ENCODE results near the gene ENAM. TPM values are rescaled to one million over a fixed set of nuclear protein-coding genes. Genes with fewer than 3 reads are reported as not detected.

ENAM gene
- total RNA-seq, 1 experiment from 2014 or later, result not detected

DNA sequence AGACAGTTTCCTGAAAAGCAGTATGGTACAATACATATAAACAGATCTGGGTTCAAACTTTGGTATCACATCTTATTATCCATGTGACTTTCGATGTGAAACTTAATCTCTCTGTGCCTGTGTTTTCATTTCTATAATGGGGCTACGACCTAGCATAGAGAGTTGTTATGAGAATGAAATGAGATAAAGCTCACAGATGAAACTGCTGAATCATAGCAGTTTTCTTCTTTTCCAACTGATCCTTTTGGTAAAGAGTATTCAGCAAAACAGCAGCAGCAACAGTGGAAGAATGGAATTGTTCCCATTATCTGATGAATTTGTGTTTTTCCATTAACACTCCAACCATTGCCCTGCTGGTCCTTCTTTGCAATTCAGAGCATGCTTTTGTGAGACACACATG lies 20.2 kb upstream of the ENAM start:
- Histone ChIP-seq H3K79me2 (ENCODE audit: insufficient read depth, low read length) (no peaks in the 10 kb centered on the region), H3K9me2 (ENCODE audit: insufficient read depth) (no peaks in the 10 kb centered on the region), H3K9ac (ENCODE audit: low read length) (no peak overlapping the region), H3K27ac (ENCODE audit: low read depth, low read length) (no peak overlapping the region), H4K20me1 (ENCODE audit: insufficient read depth) (no peaks in the 10 kb centered on the region), H3K4me2 (ENCODE audit: low read length) (no peak overlapping the region), H3K9me3 (ENCODE audit: control insufficient read depth in 1 of 2, insufficient read depth in 1 of 2, low read depth in 1 of 2, low read length in 2 of 2) (no peaks in the 10 kb centered on the region), H3K4me1 (ENCODE audit: control insufficient read depth in 1 of 2, insufficient read depth in 2 of 2, low read length in 2 of 2) (no peaks in the 10 kb centered on the region), H3K27me3 (ENCODE audit: insufficient read depth, low read length) (no peaks in the 10 kb centered on the region), H2AFZ (ENCODE audit: low read depth, low read length, poor library complexity, severe bottlenecking) (no peak overlapping the region), H3K36me3 (ENCODE audit: control insufficient read depth in 1 of 2, insufficient read depth in 2 of 2, low read length in 2 of 2) (no peaks in the 10 kb centered on the region), H3K4me3 (replicated peaks in 1 of 2; ENCODE audit: low read depth in 1 of 2, low read length in 2 of 2) (no peak overlapping the region)
- no TSS peak for BruUV-seq (replicated peaks)
- ATAC-seq, result no peak
- TF ChIP-seq POLR2A (IDR thresholded peaks at IDR 0.05; ENCODE audit: borderline replicate concordance, extremely low read depth, insufficient read depth, insufficient read length), result no peak
- TF ChIP-seq SRF (IDR thresholded peaks at IDR 0.05; ENCODE audit: low read depth), result no peak
- TF ChIP-seq, protein P1, sequence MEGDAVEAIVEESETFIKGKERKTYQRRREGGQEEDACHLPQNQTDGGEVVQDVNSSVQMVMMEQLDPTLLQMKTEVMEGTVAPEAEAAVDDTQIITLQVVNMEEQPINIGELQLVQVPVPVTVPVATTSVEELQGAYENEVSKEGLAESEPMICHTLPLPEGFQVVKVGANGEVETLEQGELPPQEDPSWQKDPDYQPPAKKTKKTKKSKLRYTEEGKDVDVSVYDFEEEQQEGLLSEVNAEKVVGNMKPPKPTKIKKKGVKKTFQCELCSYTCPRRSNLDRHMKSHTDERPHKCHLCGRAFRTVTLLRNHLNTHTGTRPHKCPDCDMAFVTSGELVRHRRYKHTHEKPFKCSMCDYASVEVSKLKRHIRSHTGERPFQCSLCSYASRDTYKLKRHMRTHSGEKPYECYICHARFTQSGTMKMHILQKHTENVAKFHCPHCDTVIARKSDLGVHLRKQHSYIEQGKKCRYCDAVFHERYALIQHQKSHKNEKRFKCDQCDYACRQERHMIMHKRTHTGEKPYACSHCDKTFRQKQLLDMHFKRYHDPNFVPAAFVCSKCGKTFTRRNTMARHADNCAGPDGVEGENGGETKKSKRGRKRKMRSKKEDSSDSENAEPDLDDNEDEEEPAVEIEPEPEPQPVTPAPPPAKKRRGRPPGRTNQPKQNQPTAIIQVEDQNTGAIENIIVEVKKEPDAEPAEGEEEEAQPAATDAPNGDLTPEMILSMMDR (IDR thresholded peaks at IDR 0.05 in 2 of 3, conservative IDR thresholded peaks at IDR 0.05 in 1 of 3; ENCODE audit: borderline replicate concordance in 1 of 3, insufficient read depth in 1 of 3, low read depth in 2 of 3, low read length in 2 of 3), result no peak
- TF ChIP-seq POLR2AphosphoS5 (IDR thresholded peaks at IDR 0.05; ENCODE audit: low read depth, low read length), result no peak
- no peak for TF ChIP-seq CBX3 (IDR thresholded peaks at IDR 0.05; ENCODE audit: low read depth)
- TF ChIP-seq EZH2phosphoT487 (IDR thresholded peaks at IDR 0.05; ENCODE audit: borderline replicate concordance), result no peak
- TF ChIP-seq TCF7L2 (IDR thresholded peaks at IDR 0.05; ENCODE audit: borderline replicate concordance, extremely low read depth, insufficient read depth, insufficient read length), result no peak
- TF ChIP-seq SP1 (IDR thresholded peaks at IDR 0.05; ENCODE audit: low read depth), result no peak
- TF ChIP-seq RAD21 (IDR thresholded peaks at IDR 0.05; ENCODE audit: low read depth), result no peak
- TF ChIP-seq EZH2 (IDR thresholded peaks at IDR 0.05), result no peak
- TF ChIP-seq EGR1 (IDR thresholded peaks at IDR 0.05; ENCODE audit: low read depth), result no peak
- no peak for TF ChIP-seq JUND (IDR thresholded peaks at IDR 0.05)
- no peak for TF ChIP-seq SIN3A (IDR thresholded peaks at IDR 0.05; ENCODE audit: low read depth)
- no peak for DNase-seq (ENCODE audit: low read depth, low spot score)
- POLR2A ChIA-PET, result no interaction called here
- RAD21 ChIA-PET (ENCODE audit: low non-redundant PET in 1 of 2, low total read pairs in 2 of 2, uncharacterized antibody in 2 of 2, unreplicated experiment in 2 of 2), result no interaction called here
- CTCF ChIA-PET, result no interaction called here
- intact Hi-C loops (cut with micrococcal nuclease), result loop anchor here (10.0 kb wide), 3 partner anchors 406 to 1856 kb away; no protein-coding TSS in a partner anchor
